Uterus (tissue), 2 donors: ENCODE data around the gene ANOS1.

Experiments
- POLR2A ChIP-seq, 2 donors: fragments of 450-650 bp; IDR thresholded peaks; one replicate each; pipeline ENCODE4 v1.6.1; 2016; ENCODE audit warnings: antibody characterized with exemption in 2 of 2, mild to moderate bottlenecking in 1 of 2, moderate library complexity in 1 of 2
- TF ChIP-seq, protein P1 (sequence below), 4 experiments: fragments of 200-600 bp in 2 of 4; fragments of 450-650 bp in 2 of 4; sonication (generic) in 2 of 4; IDR thresholded peaks; one replicate each; pipeline ENCODE4 v1.5.1; 2016 to 2019; ENCODE audit warnings: antibody characterized with exemption in 4 of 4, mild to moderate bottlenecking in 2 of 4, moderate library complexity in 1 of 4

DNA sequence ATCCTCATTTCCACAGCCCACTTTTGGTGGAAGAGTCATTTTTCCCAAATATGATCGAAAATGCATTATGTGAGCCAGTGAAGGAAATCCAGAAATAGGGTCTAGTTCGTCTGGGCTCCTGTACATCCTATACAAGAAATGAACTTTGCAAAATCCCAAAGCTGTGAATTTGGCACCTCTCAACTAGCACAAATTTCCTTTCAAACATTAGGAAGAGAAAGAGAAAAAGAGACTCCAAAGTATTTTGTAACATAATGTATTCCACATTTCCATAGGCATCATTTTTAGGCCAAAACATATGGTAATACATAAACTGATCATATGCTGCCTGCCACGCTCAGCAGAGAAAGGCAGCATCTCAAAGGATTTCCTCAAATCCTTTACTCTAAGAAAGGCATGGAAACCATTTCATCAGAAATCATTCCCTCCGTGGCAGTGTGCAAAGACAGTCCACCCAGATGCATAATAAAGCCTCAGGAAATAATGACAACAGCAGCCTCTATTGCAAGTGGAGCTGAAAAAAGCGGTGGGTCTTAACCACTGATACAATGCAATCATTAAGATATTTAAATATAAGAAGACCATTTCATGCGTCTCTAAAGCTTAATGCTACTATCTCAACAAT is 56.8 kb downstream of the ANOS1 start:
- TF ChIP-seq, protein P1, sequence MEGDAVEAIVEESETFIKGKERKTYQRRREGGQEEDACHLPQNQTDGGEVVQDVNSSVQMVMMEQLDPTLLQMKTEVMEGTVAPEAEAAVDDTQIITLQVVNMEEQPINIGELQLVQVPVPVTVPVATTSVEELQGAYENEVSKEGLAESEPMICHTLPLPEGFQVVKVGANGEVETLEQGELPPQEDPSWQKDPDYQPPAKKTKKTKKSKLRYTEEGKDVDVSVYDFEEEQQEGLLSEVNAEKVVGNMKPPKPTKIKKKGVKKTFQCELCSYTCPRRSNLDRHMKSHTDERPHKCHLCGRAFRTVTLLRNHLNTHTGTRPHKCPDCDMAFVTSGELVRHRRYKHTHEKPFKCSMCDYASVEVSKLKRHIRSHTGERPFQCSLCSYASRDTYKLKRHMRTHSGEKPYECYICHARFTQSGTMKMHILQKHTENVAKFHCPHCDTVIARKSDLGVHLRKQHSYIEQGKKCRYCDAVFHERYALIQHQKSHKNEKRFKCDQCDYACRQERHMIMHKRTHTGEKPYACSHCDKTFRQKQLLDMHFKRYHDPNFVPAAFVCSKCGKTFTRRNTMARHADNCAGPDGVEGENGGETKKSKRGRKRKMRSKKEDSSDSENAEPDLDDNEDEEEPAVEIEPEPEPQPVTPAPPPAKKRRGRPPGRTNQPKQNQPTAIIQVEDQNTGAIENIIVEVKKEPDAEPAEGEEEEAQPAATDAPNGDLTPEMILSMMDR (IDR thresholded peaks at IDR 0.05), result no peak
- no peak for TF ChIP-seq POLR2A (IDR thresholded peaks at IDR 0.05)
